OCI-LY7 (cell line): ENCODE results near the gene KRT3. TPM values are rescaled to one million over a fixed set of nuclear protein-coding genes. Genes with fewer than 3 reads are reported as not detected.

Source experiments
- BruUV-seq: library from RNA; stranded (reverse); fragments of 400-500 nt; replicated peaks from 2 replicates; lab custom pipeline; 2021; lab: Mats Ljungman, UMichigan
- CTCF ChIA-PET: fragments of 300-600 bp; sonication (Branson Sonifier 250); formaldehyde crosslinking; loops from one replicate; lab custom pipeline; 2022; ENCODE audit warnings: antibody characterized with exemption; ENCODE audit not compliant: unreplicated experiment; lab: Charles Lee
- POLR2A ChIA-PET: fragments of 300-600 bp; sonication (Branson Sonifier 250); formaldehyde crosslinking; loops from one replicate; lab custom pipeline; 2022; ENCODE audit warnings: antibody characterized with exemption; lab: Charles Lee
- DNase-seq: peaks from one replicate; pipeline ENCODE4 v3.0.0-alpha.2; 2015; ENCODE audit warnings: low spot score
- H2AFZ ChIP-seq: fragments of 200-600 bp; sonication (generic), shearing (Covaris generic); 2 replicates; pipeline ENCODE4 v1.6.1; 2014; ENCODE audit warnings: mild to moderate bottlenecking, antibody characterized with exemption, low read length, moderate library complexity
- H3K27ac ChIP-seq: fragments of 200-600 bp; sonication (generic); 2 replicates; pipeline ENCODE4 v1.5.1; 2014; ENCODE audit warnings: mixed run types, low read depth, mild to moderate bottlenecking, moderate library complexity, low read length, inconsistent platforms; ENCODE audit not compliant: poor library complexity, severe bottlenecking
- H3K36me3 ChIP-seq: fragments of 200-600 bp; sonication (generic); 2 replicates; pipeline ENCODE4 v1.6.1; 2014; ENCODE audit warnings: mild to moderate bottlenecking, antibody characterized with exemption, low read length, moderate library complexity, mixed read lengths; ENCODE audit not compliant: insufficient read depth
- H3K4me1 ChIP-seq: fragments of 200-600 bp; sonication (generic); 2 replicates; pipeline ENCODE4 v1.5.1; 2014; ENCODE audit warnings: mild to moderate bottlenecking, low read length; ENCODE audit not compliant: insufficient read depth, poor library complexity, severe bottlenecking
- H3K4me2 ChIP-seq: fragments of 200-600 bp; sonication (generic); 2 replicates; pipeline ENCODE4 v1.6.1; 2014; ENCODE audit warnings: mild to moderate bottlenecking, low read length
- H3K4me3 ChIP-seq: fragments of 200-600 bp; sonication (generic); 2 replicates; pipeline ENCODE4 v1.5.1; 2014; ENCODE audit warnings: mild to moderate bottlenecking, low read depth, low read length; ENCODE audit not compliant: poor library complexity, severe bottlenecking
- H3K79me2 ChIP-seq: fragments of 200-600 bp; sonication (generic); 2 replicates; pipeline ENCODE4 v1.6.1; 2016; ENCODE audit warnings: low read depth, mild to moderate bottlenecking, low read length, moderate library complexity, mixed read lengths; ENCODE audit not compliant: insufficient read depth
- H3K9me2 ChIP-seq: fragments of 200-600 bp; sonication (generic); 2 replicates; pipeline ENCODE4 v1.6.1; 2016; ENCODE audit warnings: mild to moderate bottlenecking, low read length, mixed read lengths; ENCODE audit not compliant: insufficient read depth
- H3K9me3 ChIP-seq: fragments of 200-600 bp; sonication (generic); 2 replicates; pipeline ENCODE4 v1.6.1; 2014; ENCODE audit warnings: mild to moderate bottlenecking, mixed run types, low read length, mixed read lengths
- H4K20me1 ChIP-seq: fragments of 200-600 bp; sonication (generic); 2 replicates; pipeline ENCODE4 v1.6.1; 2014; ENCODE audit warnings: mild to moderate bottlenecking, antibody characterized with exemption, low read length, moderate library complexity, mixed read lengths; ENCODE audit not compliant: insufficient read depth
- CTCF ChIP-seq: fragments of 200-600 bp; sonication (generic); conservative IDR thresholded peaks from 2 replicates; pipeline ENCODE4 v1.5.1; 2014; ENCODE audit warnings: mild to moderate bottlenecking, antibody characterized with exemption, low read length, moderate library complexity, mixed read lengths
- EZH2phosphoT487 ChIP-seq: fragments of 200-600 bp; sonication (generic); IDR thresholded peaks from 2 replicates; pipeline ENCODE4 v1.6.1; 2018; ENCODE audit warnings: low read depth, borderline replicate concordance, mild to moderate bottlenecking, mixed run types, antibody characterized with exemption, low read length, moderate library complexity, mixed read lengths
- intact Hi-C: fragments of 100-400 bp; cut with micrococcal nuclease; formaldehyde crosslinking; loops from one replicate; pipeline ENCODE4 v1.10.0; 2022; ENCODE audit not compliant: unreplicated experiment
- total RNA-seq, 2 experiments: library from RNA; depleted of rRNA in 1 of 2; stranded (reverse); fragments of >200 nt in 1 of 2; shearing (Covaris generic) in 1 of 2; gene quantifications; 2 replicates each; pipeline ENCODE4 v1.2.3, GENCODE V29; 2014 to 2022

KRT3 gene
- total RNA-seq, 2 experiments from 2014 or later, result not detected

GRCh38 chr12:52828156-52828555, 32.2 kb upstream of the KRT3 start:
- Histone ChIP-seq H3K79me2 (no peaks in the 10 kb centered on the region), H3K4me3 (no peak overlapping the region), H3K4me1 (no peaks in the 10 kb centered on the region), H4K20me1 (no peaks in the 10 kb centered on the region), H3K9me3 (no peaks in the 10 kb centered on the region), H3K36me3 (no peaks in the 10 kb centered on the region), H3K27ac (no peak overlapping the region), H2AFZ (no peak overlapping the region), H3K4me2 (no peak overlapping the region), H3K9me2 (no peaks in the 10 kb centered on the region)
- ChIA-PET CTCF (no interaction called here), POLR2A (no interaction called here)
- TF ChIP-seq EZH2phosphoT487 (no peak), CTCF (no peak)
- DNase-seq, result no peak
- BruUV-seq, result no TSS peak
- intact Hi-C loops, result no loop called here

- ChIA-PET POLR2A (no interaction called here), CTCF (no interaction called here)
- no peak for TF ChIP-seq EZH2phosphoT487
- no peak for TF ChIP-seq CTCF
- Histone ChIP-seq H3K9me3 (no peaks in the 10 kb centered on the region), H3K27ac (no peak overlapping the region), H4K20me1 (no peaks in the 10 kb centered on the region), H2AFZ (no peak overlapping the region), H3K79me2 (no peaks in the 10 kb centered on the region), H3K4me1 (no peaks in the 10 kb centered on the region), H3K9me2 (no peaks in the 10 kb centered on the region), H3K4me2 (no peak overlapping the region), H3K36me3 (no peaks in the 10 kb centered on the region), H3K4me3 (no peak overlapping the region)
- DNase-seq, result no peak
- no TSS peak for BruUV-seq
- intact Hi-C loops, result no loop called here
Measured at GRCh38 chr12:52827499-52828090, 31.7 kb upstream of the KRT3 start.

- ChIA-PET CTCF (no interaction called here), POLR2A (interaction anchor here (0.6 kb wide), 1 partner anchor 52 kb away, joined by 3 read pairs; no protein-coding TSS in a partner anchor)
- Histone ChIP-seq H3K9me2 (no peaks in the 10 kb centered on the region), H2AFZ (no peak overlapping the region), H3K4me3 (no peak overlapping the region), H3K4me1 (no peaks in the 10 kb centered on the region), H3K9me3 (no peaks in the 10 kb centered on the region), H4K20me1 (no peaks in the 10 kb centered on the region), H3K79me2 (no peaks in the 10 kb centered on the region), H3K4me2 (no peak overlapping the region), H3K36me3 (no peaks in the 10 kb centered on the region), H3K27ac (no peak overlapping the region)
- intact Hi-C loops, result no loop called here
- TF ChIP-seq CTCF, result no peak
- TF ChIP-seq EZH2phosphoT487, result no peak
- BruUV-seq, result no TSS peak
- DNase-seq, result no peak
Measured at GRCh38 chr12:52826611-52827498, 30.9 kb upstream of the KRT3 start.
